Midbrain (tissue), 1 donor: ENCODE measurements around the gene MDK.

Experiments
- DNase-seq: peaks from one replicate; lab custom pipeline; 2025; lab: John Stamatoyannopoulos, UW

The MDK gene

DNA sequence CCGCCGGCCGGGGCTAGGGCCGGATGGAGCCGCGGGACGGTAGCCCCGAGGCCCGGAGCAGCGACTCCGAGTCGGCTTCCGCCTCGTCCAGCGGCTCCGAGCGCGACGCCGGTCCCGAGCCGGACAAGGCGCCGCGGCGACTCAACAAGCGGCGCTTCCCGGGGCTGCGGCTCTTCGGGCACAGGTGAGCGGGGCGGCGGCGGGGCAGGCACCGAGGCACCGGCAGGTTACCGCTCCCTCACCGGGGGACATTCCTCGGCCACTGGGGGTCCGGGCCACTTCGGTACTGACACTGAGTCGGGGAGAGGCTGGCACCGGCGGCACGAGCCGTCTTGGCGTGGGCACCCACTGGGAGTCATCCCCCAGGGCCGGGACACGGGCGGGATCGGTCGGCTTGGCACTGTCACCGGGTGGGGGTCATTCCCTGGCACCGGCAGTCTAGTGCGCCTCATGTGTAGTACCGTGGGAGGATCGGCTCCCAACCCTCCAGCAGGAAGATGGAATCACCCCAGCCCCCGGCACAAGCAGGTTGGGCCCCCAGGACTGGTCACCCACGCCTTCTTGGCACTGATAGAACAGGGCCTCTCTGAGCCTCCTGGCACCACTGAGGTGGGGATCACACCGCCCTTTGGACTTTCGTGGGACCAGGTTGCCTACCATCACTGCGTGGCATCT lies 33.7 kb upstream of the MDK start:
- DNase-seq, result no peak

DNA sequence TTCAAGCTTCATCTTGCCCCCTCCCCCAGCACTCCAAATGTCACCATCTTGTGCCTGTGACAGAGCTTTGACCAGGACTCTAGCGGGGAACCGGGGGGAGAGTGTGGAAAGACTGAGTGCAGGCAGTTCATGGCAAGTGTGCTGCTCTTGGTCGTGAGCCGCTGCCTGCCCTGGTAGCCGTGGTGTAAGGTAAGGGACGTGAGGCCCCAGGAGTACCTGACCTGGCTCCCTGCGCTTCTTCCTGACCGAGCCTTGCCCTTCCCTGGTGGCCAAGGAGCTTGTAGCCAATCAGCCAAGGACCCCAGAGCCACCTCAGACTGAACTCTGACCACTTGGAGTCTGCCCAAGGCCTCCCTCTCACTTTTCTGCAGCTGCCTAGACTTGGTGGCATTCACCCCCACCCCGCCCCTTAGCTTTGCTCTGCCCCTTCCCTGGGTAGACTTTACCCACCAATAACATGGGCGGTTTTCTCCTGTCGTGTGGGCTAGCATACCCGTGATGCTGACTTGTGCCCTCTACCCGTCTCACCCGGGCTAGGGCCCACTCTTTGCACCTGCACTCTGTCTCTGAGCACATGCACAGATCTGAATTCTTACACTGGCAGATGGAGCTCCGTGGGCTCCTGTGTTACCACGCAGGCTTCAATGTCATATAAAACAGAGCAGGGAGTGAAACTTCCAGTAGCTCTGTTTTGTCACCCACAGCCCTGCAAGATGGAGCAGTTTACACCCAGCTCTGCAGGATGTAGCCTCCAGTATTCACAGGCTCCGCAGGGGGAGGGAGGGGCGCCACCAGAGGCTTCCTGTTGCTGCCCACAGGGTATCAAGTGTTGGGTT lies 32.7 kb upstream of the MDK start:
- no peak for DNase-seq

- DNase-seq, result no peak
Observed at GRCh38 chr11:46350695-46351094, 30.8 kb upstream of the MDK start.

GRCh38 chr11:46351148-46351547 lies 30.3 kb upstream of the MDK start:
- DNase-seq, result no peak

- no peak for DNase-seq
Observed at GRCh38 chr11:46351606-46352005, 29.9 kb upstream of the MDK start.

DNA sequence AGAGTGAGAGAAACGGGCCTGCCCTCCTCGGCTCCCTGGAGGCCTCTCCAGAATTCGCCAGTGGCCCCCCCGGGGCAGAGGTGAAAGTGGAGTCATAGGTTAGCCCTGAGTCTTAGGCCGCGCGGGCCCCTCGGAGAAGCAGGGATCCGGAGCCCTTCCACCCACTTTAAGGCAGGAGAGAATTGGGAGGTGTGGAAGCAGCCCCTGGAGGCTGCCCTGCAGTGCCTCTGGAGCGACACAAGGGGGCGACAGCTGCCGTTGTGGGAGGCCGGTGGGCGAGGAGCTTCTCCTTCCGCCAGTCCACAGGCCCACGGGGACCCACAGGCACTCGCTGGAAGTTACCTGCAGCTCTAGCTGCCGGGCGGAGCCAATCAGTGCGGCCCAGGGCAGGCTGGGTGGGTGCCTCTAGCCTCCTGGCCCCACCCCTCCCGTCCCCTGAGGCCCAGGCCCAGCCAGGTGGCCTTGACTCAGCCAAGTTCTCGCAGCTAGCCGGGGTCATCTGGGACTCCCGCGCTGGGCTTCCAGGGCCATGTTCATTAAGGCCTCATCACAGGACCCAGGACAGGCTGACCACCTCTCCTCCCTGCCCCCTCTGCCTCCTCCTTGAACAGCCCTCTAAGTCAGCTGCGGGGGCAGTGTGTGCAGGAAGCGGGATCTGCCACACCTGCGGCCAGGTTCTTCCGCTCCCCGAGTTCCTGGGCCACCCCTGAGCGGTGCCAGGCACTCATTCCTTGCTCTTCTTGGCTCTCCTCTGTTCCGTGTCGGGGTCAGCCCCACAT lies 29.2 kb upstream of the MDK start:
- peak; percentile 36 for DNase-seq

DNA sequence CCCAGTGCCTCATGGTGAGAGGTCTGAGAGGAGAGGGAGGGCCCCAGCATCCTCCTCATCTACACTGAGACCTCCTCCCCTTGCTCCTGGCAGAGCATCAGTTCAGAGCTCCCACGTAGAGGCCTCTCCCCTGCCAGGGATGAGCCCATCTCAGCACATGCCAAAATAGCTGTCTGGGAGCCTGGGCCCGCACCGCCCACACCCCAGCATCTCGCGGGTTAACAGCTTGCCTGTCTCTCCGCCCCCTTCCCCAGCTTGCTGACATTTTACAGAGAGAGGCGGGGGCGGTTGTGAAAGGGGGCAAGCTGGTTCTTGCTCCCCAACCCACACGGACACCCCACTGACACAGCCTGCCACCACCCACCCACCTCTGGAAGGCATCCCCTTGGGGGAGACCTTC lies 27.8 kb upstream of the MDK start:
- DNase-seq, result no peak

DNA sequence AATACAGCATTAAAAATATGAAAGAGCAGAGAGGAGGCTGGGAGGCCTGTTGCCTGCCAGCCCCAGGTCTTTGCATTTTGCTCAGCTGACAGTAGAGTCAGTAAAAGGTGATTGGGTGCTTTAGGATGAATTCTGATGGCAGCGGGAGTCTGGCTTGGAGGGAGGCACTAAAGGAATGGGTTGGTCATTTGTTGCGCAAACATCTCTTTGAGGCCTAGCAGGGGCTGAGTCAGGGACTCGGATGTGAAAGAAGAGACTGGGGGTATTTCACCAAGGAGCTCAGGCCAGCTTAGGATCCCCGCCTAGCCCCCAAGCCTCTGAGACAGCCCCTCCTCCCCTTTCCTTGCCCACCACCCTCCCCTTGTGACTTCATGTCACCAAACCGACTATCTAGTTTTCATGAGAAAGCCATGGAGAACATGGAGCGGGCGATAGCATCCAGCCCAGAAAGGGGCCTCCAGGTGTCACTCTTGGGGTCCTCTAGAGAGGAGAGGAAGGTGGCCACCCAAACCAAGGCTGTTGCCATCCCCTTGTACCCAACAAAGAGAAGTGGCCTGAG lies 24.5 kb upstream of the MDK start:
- DNase-seq, result no peak

GRCh38 chr11:46357483-46357936 lies 24.0 kb upstream of the MDK start:
- no peak for DNase-seq

- DNase-seq, result no peak
Observed at GRCh38 chr11:46359953-46360352, 21.5 kb upstream of the MDK start.

GRCh38 chr11:46360878-46361277 lies 20.6 kb upstream of the MDK start:
- DNase-seq, result no peak

GRCh38 chr11:46361283-46362155 lies 19.9 kb upstream of the MDK start:
- peak; percentile 15 for DNase-seq

DNA sequence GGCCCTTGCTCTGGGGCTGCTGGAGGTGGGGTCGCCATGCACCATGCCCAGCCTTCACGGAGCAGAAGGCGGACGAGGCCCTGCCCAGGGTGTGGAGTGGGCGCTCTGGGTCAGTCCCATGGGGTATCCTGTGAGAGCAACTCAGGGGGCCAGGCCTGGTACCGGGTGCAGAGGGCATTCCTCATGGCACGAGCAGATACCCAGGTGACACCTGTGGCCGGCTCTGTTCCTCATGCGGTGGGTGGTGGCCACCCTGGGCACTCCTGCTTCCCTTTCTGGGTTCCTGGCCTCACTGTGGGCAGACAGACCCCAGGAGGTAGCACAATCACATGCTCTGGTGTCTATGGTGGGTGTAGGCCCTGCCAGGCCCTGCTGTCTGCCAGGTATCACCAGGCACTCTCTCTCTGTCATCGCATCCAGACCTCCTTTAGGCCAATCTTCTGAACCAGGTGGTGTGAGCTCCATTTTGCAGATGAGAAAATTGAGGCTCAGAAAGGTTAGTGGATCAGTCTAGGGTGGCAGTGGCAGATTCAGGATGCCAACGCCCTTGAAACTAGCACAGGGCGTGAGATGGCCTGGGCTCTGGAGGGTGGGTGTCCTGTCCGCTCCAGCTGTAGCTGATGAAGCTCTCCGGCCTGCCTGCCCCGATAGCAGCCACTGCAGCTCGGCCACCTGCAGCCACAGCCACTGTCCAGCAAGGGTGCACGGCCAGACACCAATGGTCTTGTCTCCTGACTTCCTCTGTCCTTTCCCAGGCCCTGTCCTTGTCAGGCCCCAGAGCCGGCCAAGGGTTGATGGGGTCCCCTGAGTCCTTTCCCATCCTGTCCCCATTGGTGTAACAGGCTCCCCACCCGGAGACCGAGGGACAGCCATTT lies 19.1 kb upstream of the MDK start:
- DNase-seq, result no peak

- peak; percentile 52 for DNase-seq
Observed at GRCh38 chr11:46363031-46363407, 18.4 kb upstream of the MDK start.

DNA sequence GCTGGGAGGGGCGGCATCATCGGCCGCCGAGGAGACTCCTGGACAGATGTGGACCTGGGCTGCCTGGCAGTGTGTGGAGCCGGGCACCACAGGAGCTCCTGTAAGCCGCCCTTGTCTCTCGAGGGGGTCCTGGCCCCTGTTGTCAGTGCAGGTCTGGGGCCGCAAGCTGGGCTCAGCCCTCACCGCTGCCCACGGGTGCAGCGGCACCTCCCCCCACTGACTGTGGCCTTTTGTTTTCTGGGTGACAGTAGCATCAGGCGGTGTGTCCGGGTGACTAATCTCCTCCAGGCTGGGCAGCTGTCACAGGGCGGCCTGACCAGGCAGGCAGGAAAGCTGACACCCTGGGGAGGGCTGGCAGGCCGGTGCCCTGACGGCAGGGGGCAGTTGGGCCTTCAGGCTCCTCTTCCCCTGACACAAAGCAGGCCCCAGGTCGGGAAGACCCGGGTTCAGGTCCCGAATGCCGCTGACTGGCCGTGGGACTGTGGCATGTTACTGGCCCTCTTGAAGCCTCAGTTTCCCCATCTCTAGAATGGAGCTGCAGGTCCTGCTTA lies 17.9 kb upstream of the MDK start:
- peak; percentile 78 for DNase-seq

- no peak for DNase-seq
Observed at GRCh38 chr11:46364056-46364455, 17.4 kb upstream of the MDK start.

DNA sequence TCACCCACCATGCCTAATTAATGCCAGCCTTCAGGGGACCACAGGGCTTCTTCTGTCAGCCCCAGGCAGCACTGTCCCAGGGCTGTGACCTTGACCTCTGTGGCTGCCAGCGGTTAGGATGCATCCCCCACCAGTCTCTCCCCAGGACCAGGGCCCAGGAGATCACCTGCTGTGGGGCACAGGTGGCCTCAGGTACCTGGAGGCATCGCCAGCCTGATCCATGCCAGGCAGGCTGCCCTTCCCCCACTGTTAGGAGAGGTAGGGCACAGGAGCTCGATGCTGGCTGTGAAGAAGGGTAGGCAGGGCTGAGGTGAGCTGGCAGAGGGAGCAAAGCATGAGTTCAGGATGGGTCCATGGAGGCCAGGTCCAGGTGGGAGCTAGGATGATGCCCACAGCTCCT lies 16.7 kb upstream of the MDK start:
- no peak for DNase-seq

GRCh38 chr11:46366260-46366659 lies 15.2 kb upstream of the MDK start:
- DNase-seq, result no peak

DNA sequence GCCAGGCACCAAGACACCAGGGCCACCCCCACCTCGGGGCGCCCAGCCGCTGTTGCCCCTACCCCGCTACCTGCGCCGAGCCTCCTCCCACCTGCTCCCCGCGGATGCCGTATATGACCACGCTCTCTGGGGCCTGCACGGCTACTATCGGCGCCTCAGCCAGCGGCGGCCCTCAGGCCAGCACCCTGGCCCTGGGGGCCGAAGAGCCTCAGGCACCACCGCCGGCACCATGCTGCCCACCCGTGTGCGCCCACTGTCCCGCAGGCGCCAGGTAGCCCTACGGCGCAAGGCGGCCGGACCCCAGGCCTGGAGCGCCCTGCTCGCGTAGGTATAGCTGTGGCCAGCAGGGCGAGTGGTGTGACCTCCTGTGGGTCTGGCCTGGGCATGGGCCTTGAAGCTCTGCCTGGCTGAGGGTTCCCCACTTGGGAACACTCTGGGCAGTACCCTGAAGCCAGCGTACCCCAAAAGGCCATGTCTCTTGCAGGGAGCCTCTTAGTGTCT lies 14.8 kb upstream of the MDK start:
- no peak for DNase-seq
